MCF 10A (cell line): Measurements from ENCODE around the gene WDFY3. TPM values are rescaled to one million over a fixed set of nuclear protein-coding genes. Genes with fewer than 3 reads are reported as not detected.

Source experiments
- BruUV-seq: library from RNA; stranded (reverse); fragments of 400-500 nt; replicated peaks from 2 replicates; lab custom pipeline; 2021; lab: Mats Ljungman, UMichigan
- CTCF ChIA-PET: fragments of 300-600 bp; sonication (Branson Sonifier 250); formaldehyde crosslinking; extraction: SDS; loops from one replicate; lab custom pipeline; 2021; ENCODE audit warnings: antibody characterized with exemption, inconsistent platforms; lab: Yijun Ruan, JAX
- POLR2A ChIA-PET: fragments of 300-600, 350-650 bp; sonication (Branson Sonifier 250); formaldehyde crosslinking; extraction: SDS; loops from one replicate; lab custom pipeline; 2020; ENCODE audit warnings: antibody characterized with exemption, inconsistent platforms; lab: Yijun Ruan, JAX
- DNase-seq: peaks from one replicate; pipeline ENCODE4 v3.0.0-alpha.2; 2018; ENCODE audit not compliant: unreplicated experiment
- H3K27ac Mint-ChIP-seq: one replicate; pipeline ENCODE4 v1.8.0; 2022; ENCODE audit warnings: mild to moderate bottlenecking, low read depth, mixed read lengths; ENCODE audit not compliant: unreplicated experiment
- H3K27me3 Mint-ChIP-seq: one replicate; pipeline ENCODE4 v1.8.0; 2022; ENCODE audit warnings: mixed read lengths; ENCODE audit not compliant: insufficient read depth, unreplicated experiment
- H3K36me3 Mint-ChIP-seq: one replicate; pipeline ENCODE4 v1.8.0; 2022; ENCODE audit warnings: mild to moderate bottlenecking, moderate library complexity, mixed read lengths; ENCODE audit not compliant: insufficient read depth, unreplicated experiment
- H3K4me1 Mint-ChIP-seq: one replicate; pipeline ENCODE4 v1.8.0; 2022; ENCODE audit warnings: mixed read lengths; ENCODE audit not compliant: insufficient read depth, unreplicated experiment
- H3K4me3 Mint-ChIP-seq: one replicate; pipeline ENCODE4 v1.8.0; 2022; ENCODE audit warnings: mild to moderate bottlenecking, moderate library complexity, mixed read lengths; ENCODE audit not compliant: unreplicated experiment
- H3K9me3 Mint-ChIP-seq: one replicate; pipeline ENCODE4 v1.8.0; 2022; ENCODE audit warnings: mixed read lengths; ENCODE audit not compliant: unreplicated experiment
- intact Hi-C: fragments of 100-400 bp; cut with micrococcal nuclease; formaldehyde crosslinking; loops from 2 replicates; pipeline ENCODE4 v1.14.1; 2022
- total RNA-seq: library from RNA; stranded (reverse); gene quantifications from 2 replicates; pipeline ENCODE4 v1.2.3, GENCODE V29; 2022
- TF ChIP-seq, protein P1 (sequence below): fragments of 200-600 bp; IDR thresholded peaks from one replicate; pipeline ENCODE4 v1.8.0; 2022; ENCODE audit warnings: antibody characterized with exemption, mild to moderate bottlenecking; ENCODE audit not compliant: unreplicated experiment

Gene WDFY3
- total RNA-seq, 1 experiment from 2014 or later, result 90.7 TPM

DNA sequence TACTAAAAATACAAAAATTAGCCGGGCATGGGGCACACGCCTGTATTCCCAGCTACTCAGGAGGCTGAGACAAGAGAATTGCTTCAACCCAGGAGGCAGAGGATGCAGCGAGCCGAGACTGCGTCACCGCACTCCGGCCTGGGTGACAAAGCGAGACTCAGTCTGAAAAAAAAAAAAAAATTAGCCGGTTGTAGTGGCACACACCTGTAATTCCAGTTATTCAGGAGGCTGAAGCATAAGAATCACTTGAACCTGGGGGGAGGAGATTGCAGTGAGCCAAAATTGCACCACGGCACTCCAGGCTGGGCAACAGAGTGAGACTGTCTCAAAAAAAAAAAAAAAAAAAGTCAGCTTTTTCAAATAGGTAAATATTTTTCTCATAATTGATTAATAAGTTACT lies 71.9 kb downstream of the WDFY3 start:
- ChIA-PET CTCF (interaction anchor here (0.7 to 0.9 kb wide), 2 partner anchors 10 to 38 kb away, joined by 4 to 5 read pairs; no protein-coding TSS in a partner anchor), POLR2A (no interaction called here)
- H3K4me3 Mint-ChIP-seq, result no peak overlapping the region
- no peak overlapping the region for H3K27ac Mint-ChIP-seq
- intact Hi-C loops, result no loop called here
- peaks cover 6% of the 10 kb centered on the region for H3K36me3 Mint-ChIP-seq
- TF ChIP-seq, protein P1, sequence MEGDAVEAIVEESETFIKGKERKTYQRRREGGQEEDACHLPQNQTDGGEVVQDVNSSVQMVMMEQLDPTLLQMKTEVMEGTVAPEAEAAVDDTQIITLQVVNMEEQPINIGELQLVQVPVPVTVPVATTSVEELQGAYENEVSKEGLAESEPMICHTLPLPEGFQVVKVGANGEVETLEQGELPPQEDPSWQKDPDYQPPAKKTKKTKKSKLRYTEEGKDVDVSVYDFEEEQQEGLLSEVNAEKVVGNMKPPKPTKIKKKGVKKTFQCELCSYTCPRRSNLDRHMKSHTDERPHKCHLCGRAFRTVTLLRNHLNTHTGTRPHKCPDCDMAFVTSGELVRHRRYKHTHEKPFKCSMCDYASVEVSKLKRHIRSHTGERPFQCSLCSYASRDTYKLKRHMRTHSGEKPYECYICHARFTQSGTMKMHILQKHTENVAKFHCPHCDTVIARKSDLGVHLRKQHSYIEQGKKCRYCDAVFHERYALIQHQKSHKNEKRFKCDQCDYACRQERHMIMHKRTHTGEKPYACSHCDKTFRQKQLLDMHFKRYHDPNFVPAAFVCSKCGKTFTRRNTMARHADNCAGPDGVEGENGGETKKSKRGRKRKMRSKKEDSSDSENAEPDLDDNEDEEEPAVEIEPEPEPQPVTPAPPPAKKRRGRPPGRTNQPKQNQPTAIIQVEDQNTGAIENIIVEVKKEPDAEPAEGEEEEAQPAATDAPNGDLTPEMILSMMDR, result no peak
- no peaks in the 10 kb centered on the region for H3K27me3 Mint-ChIP-seq
- no peak for DNase-seq
- no peaks in the 10 kb centered on the region for H3K4me1 Mint-ChIP-seq
- BruUV-seq, result no TSS peak
- H3K9me3 Mint-ChIP-seq, result no peaks in the 10 kb centered on the region

DNA sequence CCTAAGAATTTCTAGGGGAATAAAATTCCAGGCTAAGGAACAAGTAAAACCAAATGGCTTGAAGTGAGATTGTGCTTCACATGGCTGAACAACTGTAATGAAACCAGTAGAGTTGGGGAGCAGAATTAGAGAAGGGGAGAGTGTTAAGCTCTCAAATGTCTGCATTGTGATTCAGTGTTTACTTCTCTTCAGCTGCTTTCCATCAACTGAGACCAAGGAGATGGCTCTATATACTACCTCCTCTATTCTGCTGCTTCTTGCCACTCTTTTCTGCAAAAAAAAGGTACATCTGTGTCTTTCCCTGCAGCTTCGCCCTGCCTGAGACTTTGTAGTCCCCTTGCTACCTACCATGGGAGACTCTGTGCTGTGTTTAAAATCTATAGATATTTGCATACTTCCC lies 73.5 kb downstream of the WDFY3 start:
- no peaks in the 10 kb centered on the region for H3K27me3 Mint-ChIP-seq
- H3K4me3 Mint-ChIP-seq, result no peak overlapping the region
- H3K9me3 Mint-ChIP-seq, result no peaks in the 10 kb centered on the region
- TF ChIP-seq, protein P1, result no peak
- no TSS peak for BruUV-seq
- no peak overlapping the region for H3K27ac Mint-ChIP-seq
- ChIA-PET CTCF (no interaction called here), POLR2A (no interaction called here)
- H3K4me1 Mint-ChIP-seq, result no peaks in the 10 kb centered on the region
- no peak for DNase-seq
- intact Hi-C loops, result no loop called here
- peaks cover 13% of the 10 kb centered on the region for H3K36me3 Mint-ChIP-seq

DNA sequence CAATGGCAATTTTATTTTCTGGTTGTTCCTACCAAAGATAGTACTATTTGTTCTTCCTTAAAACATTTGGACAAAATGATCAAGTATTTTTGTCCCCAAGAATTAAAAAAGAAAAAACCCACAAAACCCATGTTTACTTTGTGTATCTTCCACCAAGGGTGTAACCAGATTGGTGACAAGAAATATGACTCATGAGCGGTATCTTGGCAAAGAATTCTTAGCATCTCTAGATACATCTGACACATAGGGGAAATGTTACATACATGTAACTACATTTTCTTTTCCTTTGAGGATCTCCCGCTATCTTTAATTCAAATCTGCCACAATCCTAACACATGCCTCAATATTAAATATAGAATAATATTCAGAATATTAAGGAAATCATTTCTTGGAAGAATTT lies 78.7 kb downstream of the WDFY3 start:
- peak; percentile 36 for DNase-seq
- POLR2A ChIA-PET, result interaction anchor here (0.9 to 1.3 kb wide), 3 partner anchors 9 to 79 kb away, joined by 3 to 6 read pairs (median 4); partner anchors contain the start of gene WDFY3
- CTCF ChIA-PET, result interaction anchor here (0.7 kb wide), 1 partner anchor 36 kb away, joined by 4 read pairs; no protein-coding TSS in a partner anchor
- peaks cover 13% of the 10 kb centered on the region for H3K36me3 Mint-ChIP-seq
- no peaks in the 10 kb centered on the region for H3K9me3 Mint-ChIP-seq
- TF ChIP-seq, protein P1, result no peak
- H3K4me3 Mint-ChIP-seq, result no peak overlapping the region
- H3K27me3 Mint-ChIP-seq, result no peaks in the 10 kb centered on the region
- no TSS peak for BruUV-seq
- no peak overlapping the region for H3K27ac Mint-ChIP-seq
- H3K4me1 Mint-ChIP-seq, result peaks cover 5% of the 10 kb centered on the region
- intact Hi-C loops, result no loop called here

DNA sequence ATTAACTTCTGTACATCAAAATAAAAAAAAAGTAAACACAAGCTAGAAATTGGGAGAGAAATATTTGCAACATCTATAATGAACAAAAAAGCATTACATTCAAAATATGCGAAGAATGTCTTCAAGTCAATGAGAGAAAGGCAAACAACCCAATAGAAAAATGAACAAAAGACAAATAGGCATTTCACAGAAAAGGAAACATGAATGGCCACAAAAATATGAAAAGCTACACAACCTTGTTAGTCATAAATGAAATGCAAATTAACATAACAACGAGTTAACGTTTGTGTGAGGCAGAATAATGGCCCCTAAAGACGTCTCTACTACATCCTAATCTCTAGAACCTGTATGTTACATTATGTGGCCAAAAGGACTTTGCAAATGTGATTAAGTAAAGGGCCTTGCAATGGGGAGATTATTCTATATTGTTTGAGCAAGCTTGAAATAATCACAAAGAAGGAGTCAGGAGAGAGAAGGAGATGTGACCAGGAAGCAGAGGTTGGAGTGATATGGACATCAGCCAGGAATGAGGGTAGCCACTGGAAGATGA lies 86.8 kb downstream of the WDFY3 start:
- BruUV-seq, result no TSS peak
- Mint-ChIP-seq H3K4me1 (peaks cover 32% of the 10 kb centered on the region), H3K4me3 (no peak overlapping the region), H3K36me3 (peaks cover 17% of the 10 kb centered on the region), H3K9me3 (no peaks in the 10 kb centered on the region), H3K27me3 (no peaks in the 10 kb centered on the region), H3K27ac (peak overlapping the region; percentile 73)
- CTCF ChIA-PET, result interaction anchor here (0.6 to 1.5 kb wide), 4 partner anchors 8 to 50 kb away, joined by 3 to 5 read pairs (median 4); no protein-coding TSS in a partner anchor
- DNase-seq, result no peak
- POLR2A ChIA-PET, result interaction anchor here (0.6 kb wide), 1 partner anchor 888 kb away, joined by 3 read pairs; no protein-coding TSS in a partner anchor
- intact Hi-C loops, result loop anchor here (5.0 kb wide), 1 partner anchor 88 kb away; the partner anchor contains the start of gene WDFY3
- TF ChIP-seq, protein P1, result no peak
